Measurements from ENCODE around the gene LRBA.
"Not testable (repeated sequence)": the region's sequence is repeated elsewhere in the genome, so short reads cannot be mapped to it uniquely, and the experiment has no call there.

Gene LRBA

GRCh38 chr4:150673793-150674192, 341.3 kb downstream of the LRBA start:
- DNase-seq (ENCODE audit: low spot score): no peak

DNA sequence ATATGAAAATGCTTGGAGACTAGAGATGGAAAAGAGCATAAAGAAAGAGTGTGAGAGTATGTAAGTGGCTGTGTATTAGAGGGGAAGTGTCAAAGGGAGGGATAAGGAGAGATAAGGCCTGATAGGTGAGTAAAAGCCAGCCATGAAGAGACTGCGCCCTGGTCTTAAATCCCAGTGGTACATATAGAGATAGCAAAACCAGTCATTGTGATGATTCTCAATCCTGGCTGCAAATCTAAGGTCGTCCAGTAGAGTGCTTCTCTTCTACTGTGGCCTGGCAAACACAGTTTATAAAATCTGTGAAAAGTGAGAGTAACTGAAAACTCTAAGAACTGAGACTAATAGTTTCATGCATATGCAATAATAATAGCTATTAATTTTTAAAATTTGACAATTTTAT, 346.3 kb downstream of the LRBA start:
- DNase-seq (ENCODE audit: low spot score): no peak

- DNase-seq (ENCODE audit: low spot score): no peak
These were observed 350.1 kb downstream of the LRBA start for GRCh38 chr4:150664935-150665334.

- no peak for DNase-seq (ENCODE audit: low spot score)
These were observed 352.4 kb downstream of the LRBA start for GRCh38 chr4:150662686-150663085.

DNA sequence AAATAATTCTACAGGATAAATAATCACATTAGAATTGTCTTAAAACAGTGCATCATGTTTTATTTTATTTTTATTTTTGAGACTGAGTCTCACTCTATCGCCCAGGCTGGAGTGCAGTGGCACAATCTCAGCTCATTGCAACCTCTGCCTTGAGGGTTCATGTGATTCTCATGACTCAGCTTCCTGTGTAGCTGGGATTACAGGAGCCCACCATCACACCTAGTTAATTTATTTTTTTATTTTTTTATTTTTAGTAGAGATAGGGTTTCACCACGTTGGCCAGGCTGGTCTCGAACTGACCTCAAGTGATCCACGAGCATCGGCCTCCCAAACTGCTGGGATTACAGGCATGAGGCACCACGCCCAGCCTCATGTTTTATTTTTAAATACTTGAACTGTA, 353.5 kb downstream of the LRBA start:
- not testable (repeated sequence) for DNase-seq (ENCODE audit: low spot score)

- DNase-seq (ENCODE audit: low spot score): not testable (repeated sequence)
These were observed 356.8 kb downstream of the LRBA start for GRCh38 chr4:150658258-150658657.

- no peak for DNase-seq (ENCODE audit: low spot score)
These were observed 358.2 kb downstream of the LRBA start for GRCh38 chr4:150656891-150657290.

DNA sequence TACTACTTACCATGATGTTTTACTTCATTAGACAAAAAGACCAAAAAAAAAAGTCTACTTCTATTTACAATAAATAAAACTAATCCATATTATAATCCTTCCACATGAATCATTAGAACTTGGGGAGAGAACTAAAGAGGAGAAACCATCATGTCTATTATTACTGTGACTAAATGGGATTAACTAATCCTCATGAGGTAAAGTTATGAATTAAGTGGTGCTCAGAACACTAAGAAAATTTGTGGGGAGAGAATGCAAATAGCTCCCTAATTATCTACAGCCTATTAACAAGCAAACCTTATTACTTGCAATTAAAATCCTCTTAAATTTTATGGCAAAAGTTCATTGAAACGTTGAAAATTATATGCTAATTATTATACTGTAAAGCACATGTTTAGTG, 364.3 kb downstream of the LRBA start:
- DNase-seq (ENCODE audit: low spot score): no peak

GRCh38 chr4:150648123-150648522, 367.0 kb downstream of the LRBA start:
- no peak for DNase-seq (ENCODE audit: low spot score)

DNA sequence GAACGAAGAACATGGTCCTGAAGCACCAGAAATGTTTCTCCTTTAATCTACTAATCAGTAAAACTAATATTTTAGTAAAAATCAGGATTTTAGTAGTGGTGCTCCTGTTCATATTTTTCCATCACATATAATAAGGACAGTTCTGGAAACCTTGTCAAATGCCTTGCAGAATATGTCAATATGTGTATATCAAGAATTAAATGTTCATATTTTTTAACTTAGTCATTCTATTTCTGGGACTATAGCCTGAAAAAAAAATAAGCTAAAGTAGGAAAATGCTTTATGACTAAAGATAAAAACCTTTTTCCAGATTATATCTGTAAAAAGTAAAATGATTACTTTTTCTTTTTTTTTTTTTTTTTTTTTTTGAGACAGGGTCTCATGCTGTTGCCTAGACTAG, 368.1 kb downstream of the LRBA start:
- DNase-seq (ENCODE audit: low spot score): no peak

- no peak for DNase-seq (ENCODE audit: low spot score)
These were observed 373.5 kb downstream of the LRBA start for GRCh38 chr4:150641612-150642011.

- no peak for DNase-seq (ENCODE audit: low spot score)
These were observed 382.4 kb downstream of the LRBA start for GRCh38 chr4:150632639-150633038.

DNA sequence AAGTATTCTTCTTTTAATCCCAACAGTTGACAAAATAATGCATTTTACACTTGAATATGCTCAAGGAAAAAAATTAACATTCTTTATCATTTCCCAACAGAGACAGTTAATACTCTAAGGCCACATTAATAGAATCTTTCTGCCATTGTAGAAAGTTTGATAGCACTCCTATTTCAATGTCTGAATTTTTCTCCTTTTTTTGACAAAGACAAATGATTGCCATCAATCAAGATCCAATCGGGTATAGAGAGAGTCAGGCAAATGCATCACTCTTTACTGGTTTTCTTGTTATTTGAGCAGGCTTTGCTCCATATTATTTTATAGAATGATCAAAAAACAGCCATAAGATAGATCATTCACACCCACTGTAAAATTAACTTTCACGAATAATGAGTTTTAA, 387.0 kb downstream of the LRBA start:
- DNase-seq (ENCODE audit: low spot score): no peak

DNA sequence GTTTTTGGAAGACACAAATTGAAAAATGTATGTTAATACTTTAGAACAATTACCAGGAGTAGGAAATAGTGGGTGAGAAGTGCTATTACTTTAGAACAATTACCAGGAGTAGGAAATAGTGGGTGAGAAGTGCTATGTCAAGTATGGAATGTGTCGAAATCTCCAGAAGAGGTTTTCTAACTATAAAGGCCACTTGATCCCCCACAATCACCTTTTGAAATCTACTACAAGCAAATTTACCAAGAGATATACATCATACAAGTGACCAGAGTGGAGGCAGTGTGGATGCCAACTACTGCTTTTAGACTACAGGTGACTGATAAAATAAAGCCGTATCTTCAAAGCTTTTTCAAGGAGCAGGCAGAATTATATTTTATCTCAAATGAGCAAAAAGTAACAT, 390.1 kb downstream of the LRBA start:
- DNase-seq (ENCODE audit: low spot score): no peak

DNA sequence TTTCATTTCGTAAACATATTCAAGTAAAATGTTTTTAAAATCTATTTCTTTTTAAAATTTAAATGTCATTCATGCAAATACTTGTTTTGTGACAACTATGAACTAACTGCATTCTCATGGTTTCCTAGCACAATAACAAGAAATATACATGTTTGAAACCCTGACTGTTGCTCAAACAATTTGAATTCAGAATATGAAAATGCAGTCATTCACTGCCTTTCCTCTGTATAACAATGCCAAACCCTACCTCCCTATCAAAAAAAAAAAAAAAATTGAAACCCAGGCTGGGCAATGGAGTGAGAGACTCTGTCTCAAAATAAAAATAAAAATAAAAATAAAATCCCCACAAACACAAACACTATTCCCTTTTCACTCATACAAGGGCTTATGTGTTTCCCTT, 391.0 kb downstream of the LRBA start:
- DNase-seq (ENCODE audit: low spot score): no peak

DNA sequence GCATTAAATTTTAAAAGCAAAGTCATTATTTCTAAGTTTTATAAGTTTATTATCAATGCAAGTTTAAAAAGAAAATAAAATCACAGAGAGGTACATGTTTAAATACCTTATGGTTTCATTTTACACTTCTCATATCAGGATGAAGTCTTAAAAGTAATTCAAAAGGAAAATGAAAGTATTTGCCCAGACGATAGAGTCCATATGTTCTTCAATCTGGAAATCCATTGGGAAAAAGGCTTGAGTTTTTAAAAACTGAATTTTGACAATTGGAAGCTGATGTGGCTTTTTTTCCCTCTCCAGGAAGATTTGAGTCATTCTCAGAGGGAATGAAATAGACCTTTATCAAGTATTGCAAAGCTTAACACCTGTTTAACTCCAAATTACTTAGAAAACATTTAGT, 396.0 kb downstream of the LRBA start:
- no peak for DNase-seq (ENCODE audit: low spot score)

GRCh38 chr4:150609131-150609530, 406.0 kb downstream of the LRBA start:
- DNase-seq (ENCODE audit: low spot score): no peak

DNA sequence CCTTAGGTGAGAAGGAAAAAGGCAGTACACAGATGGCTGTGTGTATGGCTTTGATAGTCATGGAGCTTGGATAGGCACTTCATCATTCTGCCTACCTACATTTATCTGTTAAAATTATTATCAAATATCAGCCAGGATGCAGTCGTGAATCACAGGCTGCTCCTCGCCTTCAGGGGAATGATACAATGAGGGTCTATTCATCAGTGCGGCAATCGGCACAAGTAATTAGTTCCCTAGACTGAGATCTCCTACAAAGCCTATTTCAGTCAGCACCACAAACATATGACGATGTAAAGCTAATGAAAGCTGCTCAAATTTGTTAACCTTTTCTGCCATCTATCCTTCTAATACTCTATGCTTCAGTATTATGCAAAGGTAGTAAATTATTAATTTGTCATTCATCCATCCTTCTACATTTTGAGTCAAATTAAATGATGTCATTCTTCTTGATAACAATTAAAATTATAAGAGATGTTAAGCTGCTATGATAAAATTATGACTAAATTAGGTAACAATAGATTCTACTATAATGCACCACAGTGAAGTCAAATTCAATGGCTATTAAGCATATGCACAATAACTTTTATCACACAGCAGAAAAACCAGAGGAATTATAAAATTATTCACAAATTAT, 414.2 kb downstream of the LRBA start:
- DNase-seq (ENCODE audit: low spot score): no peak

- no peak for DNase-seq (ENCODE audit: low spot score)
These were observed 415.5 kb downstream of the LRBA start for GRCh38 chr4:150599547-150599946.

DNA sequence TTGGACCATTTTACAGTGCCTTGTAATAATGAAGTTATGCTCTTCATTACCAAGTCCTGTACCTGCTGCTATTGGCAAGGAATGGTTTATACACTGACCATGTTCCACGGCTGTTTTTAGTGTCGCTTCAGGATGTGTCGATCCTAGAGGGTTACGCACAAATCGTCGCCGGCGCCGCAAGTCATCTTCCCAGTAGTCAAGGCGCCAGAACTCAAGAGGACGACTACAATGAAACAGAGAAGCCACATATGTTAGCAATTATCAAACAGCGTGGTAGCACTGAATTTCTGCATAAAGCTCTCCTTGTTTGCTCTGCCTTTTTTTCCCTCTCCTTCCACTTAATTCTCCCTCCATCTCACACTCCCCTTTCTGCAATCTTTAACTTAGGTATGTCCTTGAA, 416.2 kb downstream of the LRBA start:
- no peak for DNase-seq (ENCODE audit: low spot score)

GRCh38 chr4:150593996-150594395, 421.1 kb downstream of the LRBA start:
- DNase-seq (ENCODE audit: low spot score): no peak

- DNase-seq (ENCODE audit: low spot score): no peak
These were observed 423.2 kb downstream of the LRBA start for GRCh38 chr4:150591904-150592303.

DNA sequence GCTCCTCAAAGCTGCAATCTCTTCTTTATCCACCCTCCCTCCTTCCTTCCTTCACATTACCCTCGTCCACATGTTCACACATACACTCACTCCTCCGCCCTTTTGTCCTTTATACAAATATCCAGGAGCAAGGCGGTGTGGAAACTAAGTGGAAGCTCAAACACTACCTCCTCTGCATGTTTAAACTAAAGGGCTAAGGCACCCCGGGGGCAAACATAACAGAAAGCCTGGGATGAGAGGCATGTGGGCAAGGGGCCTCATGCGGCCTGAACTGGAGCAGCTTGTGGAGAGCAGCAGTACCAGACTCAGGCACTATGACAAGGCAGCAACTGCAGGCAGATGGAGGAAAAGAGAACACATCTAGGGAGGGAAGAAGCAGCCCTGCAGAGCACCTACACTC, 423.7 kb downstream of the LRBA start:
- DNase-seq (ENCODE audit: low spot score): no peak

DNA sequence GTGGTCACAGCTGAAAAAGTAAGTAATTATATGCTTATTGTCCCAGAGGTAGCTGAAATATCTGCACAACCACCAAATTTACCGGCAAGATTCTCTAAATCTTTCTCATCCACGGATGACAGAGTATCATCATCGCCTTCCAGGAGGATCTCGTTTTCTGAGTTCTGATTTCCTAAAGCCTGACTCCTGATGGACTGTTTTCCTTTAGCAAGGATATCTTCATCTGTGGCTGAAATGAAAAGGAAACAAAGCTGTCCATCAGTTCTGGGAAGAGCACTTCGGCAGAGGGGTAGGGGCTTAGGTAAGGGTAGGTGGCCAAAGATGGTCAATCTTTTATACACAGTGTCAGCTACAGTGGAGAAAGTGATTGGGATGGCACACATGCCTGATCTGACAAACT, 424.5 kb downstream of the LRBA start:
- DNase-seq (ENCODE audit: low spot score): no peak

- DNase-seq (ENCODE audit: low spot score): no peak
These were observed 425.9 kb downstream of the LRBA start for GRCh38 chr4:150589157-150589556.

Data from CD4-positive, alpha-beta T cell treated with Interleukin-2 at 100 ng/mL for 4 hours (primary cell).